ENCODE data around the gene SPSB3. TPM values are rescaled to one million over a fixed set of nuclear protein-coding genes. Genes with fewer than 3 reads are reported as not detected.

SPSB3 gene
- total and polyA plus RNA-seq, 9 of the 15 experiments (the other 6 are each of a cell fraction or from before 2014, with no cell fraction given): 0.39 to 37.4 (median 7.1) TPM

- TF ChIP-seq TFE3 (CRISPR knock-in tag; IDR thresholded peaks at IDR 0.05) (no peak), ARID1B (IDR thresholded peaks at IDR 0.05) (no peak), SIN3B (IDR thresholded peaks at IDR 0.05; ENCODE audit: low read depth) (no peak), ZNF668 (CRISPR knock-in tag; IDR thresholded peaks at IDR 0.05) (no peak), RBBP5 (IDR thresholded peaks at IDR 0.05; ENCODE audit: borderline replicate concordance, insufficient read depth, low read length, poor library complexity, severe bottlenecking) (peak; percentile 24), MYNN (IDR thresholded peaks at IDR 0.05) (no peak), MYNN (CRISPR knock-in tag; IDR thresholded peaks at IDR 0.05) (no peak), ZNF764 (CRISPR knock-in tag; IDR thresholded peaks at IDR 0.05; ENCODE audit: low read depth) (no peak), MCM3 (IDR thresholded peaks at IDR 0.05) (no peak), SNIP1 (IDR thresholded peaks at IDR 0.05; ENCODE audit: low read depth) (no peak), CBFB (CRISPR knock-in tag; IDR thresholded peaks at IDR 0.05) (no peak), ZNF253 (CRISPR knock-in tag; conservative IDR thresholded peaks at IDR 0.05) (no peak), PHB (CRISPR knock-in tag; IDR thresholded peaks at IDR 0.05) (no peak), ZNF586 (CRISPR knock-in tag; conservative IDR thresholded peaks at IDR 0.05) (no peak), MYC (IDR thresholded peaks at IDR 0.05; ENCODE audit: low read depth, low read length) (no peak), MYC (CRISPR knock-in tag; IDR thresholded peaks at IDR 0.05; ENCODE audit: borderline replicate concordance, low read depth) (0 out of 2 replicates have a peak, but pooled peaks have one; percentile 68), KDM4B (IDR thresholded peaks at IDR 0.05; ENCODE audit: borderline replicate concordance in 2 of 2, low read depth in 1 of 2) (no peak), ILK (tag; IDR thresholded peaks at IDR 0.05; ENCODE audit: borderline replicate concordance, low read depth) (no peak), GMEB1 (CRISPR knock-in tag; IDR thresholded peaks at IDR 0.05) (no peak), SAP30 (IDR thresholded peaks at IDR 0.05; ENCODE audit: borderline replicate concordance, insufficient read depth, low read depth, low read length, poor library complexity, severe bottlenecking) (no peak)
Measured at GRCh38 chr16:1770328-1771187, 11.8 kb downstream of the SPSB3 start (continued).

Data from K562 (cell line).